Pons (tissue), 1 donor: ENCODE measurements around the gene DCAF6.
"Not testable (repeated sequence)": the region's sequence is repeated elsewhere in the genome, so short reads cannot be mapped to it uniquely, and the experiment has no call there.

ENCODE experiments used
- DNase-seq: peaks from one replicate; pipeline ENCODE4 v3.0.0-alpha.2; 2016; ENCODE audit warnings: low spot score

Gene DCAF6, protein sequence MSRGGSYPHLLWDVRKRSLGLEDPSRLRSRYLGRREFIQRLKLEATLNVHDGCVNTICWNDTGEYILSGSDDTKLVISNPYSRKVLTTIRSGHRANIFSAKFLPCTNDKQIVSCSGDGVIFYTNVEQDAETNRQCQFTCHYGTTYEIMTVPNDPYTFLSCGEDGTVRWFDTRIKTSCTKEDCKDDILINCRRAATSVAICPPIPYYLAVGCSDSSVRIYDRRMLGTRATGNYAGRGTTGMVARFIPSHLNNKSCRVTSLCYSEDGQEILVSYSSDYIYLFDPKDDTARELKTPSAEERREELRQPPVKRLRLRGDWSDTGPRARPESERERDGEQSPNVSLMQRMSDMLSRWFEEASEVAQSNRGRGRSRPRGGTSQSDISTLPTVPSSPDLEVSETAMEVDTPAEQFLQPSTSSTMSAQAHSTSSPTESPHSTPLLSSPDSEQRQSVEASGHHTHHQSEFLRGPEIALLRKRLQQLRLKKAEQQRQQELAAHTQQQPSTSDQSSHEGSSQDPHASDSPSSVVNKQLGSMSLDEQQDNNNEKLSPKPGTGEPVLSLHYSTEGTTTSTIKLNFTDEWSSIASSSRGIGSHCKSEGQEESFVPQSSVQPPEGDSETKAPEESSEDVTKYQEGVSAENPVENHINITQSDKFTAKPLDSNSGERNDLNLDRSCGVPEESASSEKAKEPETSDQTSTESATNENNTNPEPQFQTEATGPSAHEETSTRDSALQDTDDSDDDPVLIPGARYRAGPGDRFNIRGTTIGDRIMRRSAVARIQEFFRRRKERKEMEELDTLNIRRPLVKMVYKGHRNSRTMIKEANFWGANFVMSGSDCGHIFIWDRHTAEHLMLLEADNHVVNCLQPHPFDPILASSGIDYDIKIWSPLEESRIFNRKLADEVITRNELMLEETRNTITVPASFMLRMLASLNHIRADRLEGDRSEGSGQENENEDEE

DNA sequence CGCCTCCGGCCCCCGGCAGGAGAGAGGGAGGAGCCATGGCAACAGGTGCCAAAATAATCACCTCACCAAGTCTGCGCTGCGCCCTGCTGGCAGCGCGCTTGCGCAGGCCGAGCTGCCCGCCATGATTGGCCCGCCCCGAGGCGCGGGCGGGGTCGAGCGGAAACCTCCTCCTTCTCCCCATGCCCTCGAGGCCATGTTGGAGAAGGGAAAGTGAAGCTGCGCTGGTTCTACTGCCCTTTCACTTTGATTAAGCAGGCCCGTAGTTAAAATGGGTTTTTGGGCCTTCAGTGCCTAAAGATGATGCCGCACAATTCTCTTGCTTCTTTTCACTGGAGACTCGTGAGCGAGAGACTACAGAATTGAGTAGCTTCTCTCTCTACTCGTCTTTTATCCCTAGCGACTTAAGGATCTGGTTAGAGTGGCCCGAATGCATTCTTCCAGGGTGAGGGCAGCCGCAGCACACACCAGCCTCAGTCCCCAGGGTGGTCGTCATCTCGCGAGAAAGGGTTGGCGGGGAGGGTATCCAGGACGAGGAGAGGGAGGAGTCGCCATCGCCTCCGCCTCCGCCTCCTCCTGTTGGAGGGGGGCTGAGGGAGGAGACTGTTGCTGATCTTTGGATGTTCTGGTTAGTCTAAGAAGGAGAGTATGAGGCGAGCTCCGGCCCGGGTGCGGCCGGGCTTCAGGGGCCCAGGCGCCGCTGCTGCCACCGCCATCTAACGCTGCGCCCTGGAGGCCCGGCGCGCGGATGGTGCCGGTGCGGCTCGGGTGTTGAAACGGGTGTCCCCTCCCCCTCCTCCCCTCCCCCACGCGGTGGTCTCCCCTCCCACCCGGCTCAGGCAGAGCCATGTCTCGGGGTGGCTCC is at the start of gene DCAF6:
TSS of gene DCAF6 (plus strand) at position 616 of the 862 bp plus-strand sequence. CDS start at position 845, 229 bp downstream.
- DNase-seq = peak; percentile 100

DNA sequence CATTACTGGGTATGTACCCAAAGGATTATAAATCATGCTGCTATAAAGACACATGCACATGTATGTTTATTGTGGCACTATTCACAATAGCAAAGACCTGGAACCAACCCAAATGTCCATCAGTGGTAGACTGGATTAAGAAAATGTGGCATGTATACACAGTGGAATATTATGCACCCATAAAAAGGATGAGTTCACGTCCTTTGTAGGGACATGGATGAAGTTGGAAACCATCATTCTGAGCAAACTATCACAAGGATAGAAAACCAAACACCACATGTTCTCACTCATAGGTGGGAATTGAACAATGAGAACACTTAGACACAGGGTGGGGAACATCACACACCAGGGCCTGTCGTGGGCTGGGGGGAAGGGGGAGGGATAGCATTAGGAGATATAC is 49.3 kb upstream of the DCAF6 start:
- not testable (repeated sequence) for DNase-seq

DNA sequence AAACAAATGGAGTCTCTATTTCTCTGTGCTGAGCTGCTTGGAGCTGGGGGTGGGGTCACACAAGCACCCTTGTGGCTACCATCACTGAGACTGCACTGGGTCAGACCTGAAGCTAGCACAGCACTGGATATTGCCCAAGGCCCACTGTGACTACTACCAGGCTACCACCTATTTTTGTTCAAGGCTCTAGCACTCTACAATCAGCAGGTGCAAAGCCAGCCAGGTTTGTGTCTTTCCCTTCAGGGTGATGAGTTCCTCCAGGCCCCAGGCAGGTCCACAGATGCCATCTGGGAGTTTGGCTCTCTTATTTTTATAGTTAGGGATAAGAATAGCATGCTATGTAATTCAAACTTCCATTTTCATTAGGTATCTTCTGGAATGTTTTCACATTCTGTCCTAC is 46.1 kb upstream of the DCAF6 start:
- DNase-seq = no peak

DNA sequence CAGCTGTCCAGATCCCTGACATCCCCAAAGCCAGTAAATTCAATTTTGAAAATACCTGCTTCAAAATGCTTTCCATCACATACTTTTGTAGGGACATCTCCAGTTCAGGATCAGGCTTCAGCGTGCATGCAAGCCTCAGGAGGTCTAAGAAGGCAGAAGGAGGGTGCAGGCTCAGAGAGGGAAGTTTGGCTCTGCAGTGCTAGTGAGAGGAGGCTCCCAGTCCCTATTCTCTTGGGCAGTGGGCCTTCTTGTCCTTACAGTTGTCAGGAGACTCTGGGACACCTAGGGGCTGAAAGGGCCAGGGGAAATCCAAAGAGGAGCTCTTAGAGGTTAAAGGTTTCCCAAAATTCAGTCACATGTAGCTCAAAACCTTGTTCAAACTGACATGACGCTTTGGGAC is 42.7 kb upstream of the DCAF6 start:
- no peak for DNase-seq

DNA sequence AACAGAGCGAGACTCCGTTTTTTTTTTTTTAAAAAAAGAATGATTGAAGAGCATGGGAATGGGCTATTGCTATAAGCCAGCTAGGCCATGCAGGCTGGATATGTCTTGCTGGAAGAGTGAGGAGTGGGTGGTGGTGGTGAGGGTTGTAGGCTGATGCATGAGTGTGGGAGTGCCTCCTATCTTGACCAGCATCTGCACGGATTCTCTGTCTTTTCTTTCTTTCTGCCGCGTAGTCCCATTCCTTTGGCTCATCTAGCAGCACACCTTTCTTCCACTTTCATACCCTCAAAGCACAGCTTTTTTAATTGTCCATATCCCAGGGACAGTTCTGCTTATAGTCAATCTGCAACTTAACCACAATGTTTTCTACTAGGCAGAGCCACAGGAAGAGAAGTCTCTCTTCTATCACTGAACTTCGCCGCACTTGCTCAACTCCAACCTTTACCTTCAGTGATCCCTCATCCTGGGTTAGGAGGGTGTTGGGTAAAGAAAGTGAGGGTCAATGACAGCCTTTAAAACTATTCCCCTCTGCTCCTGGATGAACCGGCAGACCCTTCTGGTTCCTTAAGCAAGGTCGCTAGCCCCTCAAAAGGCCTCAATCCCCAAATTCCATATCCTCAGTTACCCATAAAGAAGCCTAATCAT is 37.8 kb upstream of the DCAF6 start:
- DNase-seq = no peak

DNA sequence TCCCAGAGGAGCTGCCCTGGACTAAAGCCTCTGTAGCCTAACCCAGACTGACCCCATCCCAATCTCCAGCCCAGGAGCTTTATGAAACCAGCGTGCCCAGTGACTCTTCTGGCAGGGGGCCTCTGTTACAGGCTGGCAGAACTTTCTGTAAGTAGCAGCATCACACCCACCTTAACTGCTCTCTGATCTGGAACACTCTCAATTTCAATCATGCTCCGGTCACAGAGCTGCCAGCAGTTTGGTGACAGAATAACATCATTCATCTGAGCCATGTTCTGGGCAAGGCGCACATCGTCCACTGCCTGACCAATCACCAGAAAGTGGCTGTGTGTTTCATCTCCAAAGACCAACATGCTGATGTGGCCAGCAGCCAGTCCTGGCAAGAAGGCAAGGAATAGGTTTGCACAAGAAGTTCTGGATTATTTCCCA is 37.2 kb upstream of the DCAF6 start:
- no peak for DNase-seq

DNA sequence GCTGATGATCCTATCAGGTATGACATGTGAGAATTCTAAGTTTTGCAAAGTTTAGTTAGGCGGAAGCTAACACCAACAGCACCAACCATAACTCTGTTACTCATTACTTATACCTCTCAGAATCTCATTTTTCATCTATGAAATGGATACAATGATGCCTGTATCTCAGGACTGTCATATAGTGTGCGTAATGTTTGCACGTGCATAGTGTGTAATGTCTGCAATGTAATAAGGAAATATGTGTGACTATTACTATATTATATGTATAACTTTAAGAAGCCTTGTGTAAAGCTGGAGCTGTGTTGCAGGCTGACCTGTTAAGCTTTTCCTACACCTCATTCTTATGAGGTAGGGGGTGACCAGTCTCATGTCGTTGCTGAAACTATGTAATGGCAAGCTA is 35.6 kb upstream of the DCAF6 start:
- no peak for DNase-seq

DNA sequence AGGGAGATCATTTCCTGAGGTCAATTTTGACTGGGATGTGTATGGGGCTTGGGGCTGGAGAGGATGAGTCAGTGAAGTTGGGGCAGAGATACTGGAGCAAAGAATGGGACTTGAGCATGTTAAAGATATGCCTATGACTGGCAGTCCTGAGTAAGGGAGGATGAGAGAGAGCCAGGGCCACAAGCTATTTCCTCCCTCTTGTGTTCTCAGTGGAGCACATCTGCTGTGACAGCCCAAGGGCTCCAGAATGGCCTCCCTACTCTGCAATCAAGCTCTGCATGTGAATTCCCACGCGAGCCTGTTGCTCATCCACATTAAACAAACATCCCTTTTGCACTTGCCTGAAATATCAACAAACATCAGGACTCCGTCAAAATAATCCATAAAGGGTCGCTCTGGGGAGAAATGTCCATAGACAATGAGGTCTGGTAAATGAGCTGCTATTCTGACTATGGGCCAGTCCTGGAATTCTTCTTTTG is 31.8 kb upstream of the DCAF6 start:
- no peak for DNase-seq

DNA sequence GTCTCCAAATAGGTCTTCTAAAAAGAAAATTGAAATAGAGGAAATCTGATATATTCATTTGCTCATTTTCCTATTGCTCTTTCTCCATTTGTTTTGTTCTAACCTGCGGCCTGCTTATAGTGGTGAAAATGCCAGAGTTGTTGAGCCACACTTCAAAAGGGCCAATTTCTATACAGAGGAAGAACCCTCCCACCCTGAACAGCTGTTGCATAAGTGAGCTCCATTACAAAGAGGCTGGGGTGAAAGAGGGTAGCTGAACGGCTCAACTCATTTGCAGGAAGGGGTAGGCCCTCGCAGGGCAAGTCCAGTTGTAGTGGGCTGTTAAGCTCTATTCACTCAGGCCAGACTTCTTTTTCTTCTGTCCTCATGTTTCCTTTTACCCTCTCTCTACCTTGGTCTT is 31.3 kb upstream of the DCAF6 start:
- no peak for DNase-seq

DNA sequence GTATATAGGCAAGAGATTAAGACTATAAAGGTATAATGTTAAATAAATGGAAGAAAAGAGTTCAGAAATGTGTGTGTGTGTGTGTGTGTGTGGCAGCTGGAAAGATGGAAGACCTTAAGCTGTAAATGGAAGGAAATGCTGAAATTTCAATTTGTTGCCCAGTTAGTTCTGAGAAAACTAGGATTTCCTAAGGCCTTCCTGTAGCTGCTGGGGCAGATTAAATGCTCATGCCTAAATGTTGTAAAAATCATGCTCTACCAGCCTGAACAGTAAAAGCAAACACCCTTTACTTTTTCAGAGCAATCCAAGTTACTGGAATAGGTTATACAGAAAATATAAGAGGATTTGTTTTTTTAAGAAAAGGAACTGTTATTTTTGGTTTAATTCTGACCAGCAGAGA is 30.8 kb upstream of the DCAF6 start:
- DNase-seq = no peak

DNA sequence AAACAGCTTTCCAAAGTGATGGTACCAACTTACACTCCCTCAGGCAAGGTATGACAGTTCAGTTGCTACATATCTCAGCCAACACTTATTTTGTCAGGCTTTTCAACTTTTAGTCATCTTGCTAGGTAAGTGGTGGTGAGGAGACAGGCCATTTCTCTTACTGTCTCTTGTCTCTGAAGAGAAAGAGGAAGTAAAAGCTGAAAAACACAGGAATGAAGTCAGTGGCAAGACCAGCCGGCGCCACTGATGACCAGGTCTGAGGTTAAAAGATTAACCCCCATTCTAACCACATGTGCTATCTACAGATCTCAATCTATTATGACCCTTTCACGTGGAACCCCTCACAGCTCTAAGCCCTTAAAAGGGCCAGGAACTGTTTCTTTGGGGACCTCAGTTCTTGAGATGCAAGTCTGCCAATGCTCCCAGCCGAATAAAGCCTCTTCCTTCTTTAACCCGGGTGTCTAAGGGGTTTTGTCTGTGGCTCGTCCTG is 26.7 kb upstream of the DCAF6 start:
- DNase-seq = no peak

DNA sequence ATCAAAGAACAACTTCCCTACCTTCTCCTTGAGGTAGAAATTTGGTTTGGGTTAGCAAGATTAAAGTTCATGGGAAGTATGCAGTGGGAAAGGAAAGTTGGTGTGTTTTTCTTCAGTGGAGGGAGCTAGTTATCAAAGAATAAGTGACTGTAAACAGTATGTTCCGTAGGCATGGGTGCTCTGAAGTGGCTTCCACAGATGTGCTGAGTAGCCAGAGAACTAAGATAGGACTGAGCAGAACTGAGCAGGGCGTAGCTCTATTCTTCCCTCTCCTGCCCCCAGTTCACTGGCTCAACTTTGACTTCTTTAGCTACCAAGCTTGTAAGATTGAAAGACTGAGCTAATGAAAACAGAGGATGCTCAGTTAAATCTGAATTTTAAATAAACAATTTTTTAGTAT is 26.0 kb upstream of the DCAF6 start:
- DNase-seq = no peak

DNA sequence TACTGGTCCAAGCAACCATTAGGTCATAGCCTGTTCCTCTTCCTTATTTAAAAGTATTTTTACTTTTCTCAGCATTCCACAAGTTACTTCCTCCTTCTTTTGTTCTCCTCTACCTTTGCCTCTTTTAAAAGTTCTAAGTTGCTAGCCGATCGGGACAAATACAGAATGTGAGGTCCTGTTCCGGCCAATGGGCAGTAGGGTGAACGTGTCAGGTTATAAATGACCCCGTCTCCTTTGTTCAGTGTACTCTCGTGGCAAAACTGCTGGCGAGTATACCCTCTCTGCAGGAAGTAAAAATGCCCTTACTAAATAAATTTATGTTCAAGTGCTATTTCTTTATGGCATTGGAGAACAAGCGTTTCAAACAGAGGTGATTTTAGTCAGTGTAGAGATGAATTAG is 25.1 kb upstream of the DCAF6 start:
- DNase-seq = peak; percentile 15

DNA sequence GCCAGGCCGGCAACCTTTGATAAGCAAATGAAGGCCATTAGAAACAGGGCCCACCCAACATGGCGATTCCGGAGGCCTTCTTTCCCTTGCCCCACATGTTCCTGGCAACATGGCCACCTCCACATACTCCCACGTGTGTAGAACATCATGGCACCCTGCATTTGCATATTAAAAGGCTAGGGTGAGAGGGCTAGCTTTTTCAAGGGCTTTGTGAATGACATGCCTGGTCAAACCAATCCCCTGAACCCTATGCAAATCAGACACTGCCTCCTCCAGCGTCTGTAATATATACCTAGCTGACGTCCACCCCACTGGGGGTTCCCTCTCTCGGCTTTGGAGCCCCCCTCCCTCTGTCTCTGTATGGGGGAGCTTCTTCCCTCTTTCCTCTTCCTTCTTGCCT is 24.2 kb upstream of the DCAF6 start:
- DNase-seq = no peak

DNA sequence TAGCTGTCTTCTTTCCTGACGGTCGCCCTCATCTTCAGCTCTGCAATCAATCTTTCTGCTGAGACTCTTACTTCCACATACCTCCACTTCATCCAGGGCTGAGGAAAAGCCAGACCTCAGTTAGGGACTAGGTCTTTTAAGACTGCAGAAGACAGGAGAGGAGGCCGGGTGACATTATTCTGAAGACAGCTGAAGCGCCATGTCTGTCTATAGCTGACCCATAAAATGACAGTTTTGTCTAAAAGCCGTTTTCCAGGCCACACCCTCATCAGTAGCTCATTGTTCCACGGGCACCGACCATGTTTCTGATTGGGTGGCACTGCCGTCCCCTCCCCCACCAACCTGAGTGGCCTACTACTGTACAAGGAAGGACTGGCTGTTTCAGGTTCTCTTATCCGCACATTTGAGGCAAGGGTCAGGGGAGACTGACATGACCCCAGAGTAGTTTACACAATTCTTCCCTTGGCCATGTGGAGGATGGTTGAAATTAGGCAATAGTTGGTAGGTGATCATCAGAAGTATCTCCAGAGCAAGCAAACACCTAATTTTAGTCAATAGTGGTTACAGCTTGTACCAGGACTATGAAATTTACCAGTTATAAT is 22.5 kb upstream of the DCAF6 start, which contains the start of gene ADCY10:
TSS of gene ADCY10 (minus strand) at position 240 of the 602 bp plus-strand sequence. CDS start 8,994 bp downstream, outside the sequence.
- no peak for DNase-seq

DNA sequence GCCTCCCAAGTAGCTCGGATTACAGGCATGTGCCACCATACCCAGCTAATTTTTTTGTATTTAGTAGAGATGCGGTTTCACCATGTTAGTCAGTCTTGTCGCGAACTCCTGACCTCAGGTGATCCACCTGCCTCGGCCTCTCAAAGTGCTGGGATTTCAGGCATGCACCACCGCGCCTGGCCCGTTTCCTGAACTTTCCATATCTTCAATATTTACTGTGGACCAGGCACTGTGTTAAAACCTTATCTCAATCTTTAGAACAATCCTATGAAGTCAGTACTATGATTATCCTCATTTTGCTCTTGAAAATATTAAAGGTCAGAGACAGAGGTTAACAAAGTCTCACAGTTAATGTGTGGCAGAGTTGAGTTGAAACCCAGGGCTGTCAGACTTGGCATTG is 20.9 kb upstream of the DCAF6 start:
- DNase-seq = no peak

DNA sequence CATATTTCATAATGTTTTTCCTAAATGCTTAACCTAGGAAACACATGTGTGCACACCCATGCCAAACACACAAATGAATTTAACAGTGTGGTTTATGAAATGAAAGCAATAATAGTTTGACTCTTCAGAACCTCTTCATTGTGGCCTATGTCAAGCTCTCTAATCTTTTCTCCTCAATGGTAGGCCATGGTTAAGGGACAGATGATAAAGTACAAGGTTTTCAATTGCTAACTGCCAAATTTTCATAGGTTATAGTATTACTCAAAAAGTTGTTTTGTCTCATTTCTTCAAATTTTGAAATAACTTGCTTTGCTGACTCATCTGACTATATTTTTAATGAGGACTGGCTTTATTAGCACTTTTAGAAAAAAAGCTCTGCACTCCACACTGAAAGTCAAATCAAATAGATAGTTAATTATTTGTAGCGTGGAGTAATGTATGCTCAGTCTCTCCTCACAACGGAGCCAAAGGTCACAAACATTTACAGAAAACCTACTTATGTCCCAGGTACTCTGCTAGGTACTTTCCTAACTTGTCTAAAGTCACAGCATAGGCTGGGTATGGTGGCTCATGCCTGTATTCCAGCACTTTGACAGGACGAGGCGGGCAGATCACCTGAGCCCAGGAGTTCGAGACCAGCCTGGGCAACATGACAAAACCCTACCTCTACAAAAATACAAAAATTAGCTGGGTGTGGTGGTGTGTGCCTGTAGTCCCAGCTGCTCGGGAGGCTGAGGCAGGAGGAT is 19.5 kb upstream of the DCAF6 start:
- no peak for DNase-seq

DNA sequence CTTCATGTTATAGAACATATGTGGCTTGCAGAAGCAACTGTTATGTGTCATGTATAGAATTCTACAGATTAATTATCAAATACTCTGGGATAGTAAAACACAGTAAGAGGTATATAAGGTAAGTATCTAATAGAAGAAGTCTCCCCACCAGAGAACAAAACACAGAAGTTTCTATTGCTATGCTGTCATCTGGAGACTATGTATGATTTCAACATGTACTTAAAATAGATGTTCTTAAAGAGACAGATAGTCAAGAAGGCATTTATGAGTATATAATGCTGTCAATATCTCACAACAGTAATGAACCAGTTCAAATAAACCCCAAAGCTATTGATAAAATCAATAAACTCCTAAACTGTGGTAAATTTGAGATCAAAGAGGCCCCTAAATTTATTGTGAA is 14.5 kb upstream of the DCAF6 start:
- no peak for DNase-seq

DNA sequence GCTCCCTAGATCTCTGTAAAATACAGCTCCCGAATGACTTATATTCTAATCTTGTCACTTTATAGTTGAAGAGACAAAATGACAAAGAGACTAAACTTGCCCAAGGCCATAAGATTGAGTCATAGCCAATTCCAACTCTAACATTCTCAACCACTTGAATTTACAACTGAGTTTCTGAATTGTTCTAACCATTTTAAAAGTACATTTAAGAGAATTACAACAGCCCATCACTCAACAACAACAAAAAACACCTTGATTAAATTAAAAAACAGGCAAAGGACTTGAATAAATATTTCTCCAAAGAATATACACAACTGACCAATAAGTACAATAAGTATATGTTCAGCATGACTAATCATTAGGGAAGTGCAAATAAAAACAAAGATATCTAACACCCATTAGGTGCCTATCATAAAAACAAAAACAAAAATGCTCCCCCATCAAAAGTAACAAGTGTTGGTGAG is 13.8 kb upstream of the DCAF6 start:
- DNase-seq = no peak
